SK-N-SH (cell line): ENCODE results near the gene FALEC.

ENCODE experiments used
- EP300 ChIP-seq, 2 experiments: IDR thresholded peaks; 2 replicates each; pipeline versions ENCODE4 v1.4.0 to v1.6.1; 2012; ENCODE audit warnings: borderline replicate concordance in 1 of 2, low read depth in 1 of 2, low read length in 1 of 2
- NFIC ChIP-seq: IDR thresholded peaks from 2 replicates; pipeline ENCODE4 v1.4.0; 2012; ENCODE audit warnings: borderline replicate concordance
- NRF1 ChIP-seq: IDR thresholded peaks from 2 replicates; pipeline ENCODE4 v1.6.1; 2012; ENCODE audit warnings: low read depth, mild to moderate bottlenecking, low read length
- SMC3 ChIP-seq: IDR thresholded peaks from 2 replicates; pipeline ENCODE4 v1.6.1; 2012; ENCODE audit warnings: low read depth, low read length, improper control_type of control experiment
- YY1 ChIP-seq: IDR thresholded peaks from 2 replicates; pipeline ENCODE4 v1.4.0; 2012; ENCODE audit warnings: low read depth, mild to moderate bottlenecking
- TF ChIP-seq, protein P1 (sequence below): fragments of 150-350 bp; IDR thresholded peaks from 2 replicates; pipeline ENCODE4 v1.6.1; 2017; ENCODE audit warnings: antibody characterized with exemption, low read length, low read depth, borderline replicate concordance
- TF ChIP-seq, protein P2 (sequence below): fragments of 200-600 bp; sonication (generic); IDR thresholded peaks from 2 replicates; pipeline ENCODE4 v1.6.1; 2017; ENCODE audit warnings: antibody characterized with exemption, mild to moderate bottlenecking, moderate library complexity
- TF ChIP-seq, protein P3 (sequence below): IDR thresholded peaks from 2 replicates; pipeline ENCODE4 v1.4.0; 2012; ENCODE audit warnings: low read depth, borderline replicate concordance

DNA sequence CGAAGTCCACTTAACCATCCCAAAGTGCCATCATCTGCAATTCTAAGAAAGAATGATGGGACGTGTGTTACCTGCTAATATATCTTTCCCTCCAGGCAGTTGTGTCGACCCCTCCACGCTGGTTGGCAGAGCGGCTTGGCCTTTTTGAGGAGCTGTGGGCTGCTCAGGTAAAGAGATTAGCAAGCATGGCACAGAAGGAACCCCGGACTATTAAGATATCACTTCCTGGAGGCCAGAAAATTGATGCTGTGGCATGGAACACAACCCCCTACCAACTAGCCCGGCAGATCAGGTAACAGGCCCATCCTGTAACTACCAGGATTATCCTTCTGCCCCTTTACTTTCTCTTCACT, 27.8 kb upstream of the FALEC start:
- TF ChIP-seq, protein P1, sequence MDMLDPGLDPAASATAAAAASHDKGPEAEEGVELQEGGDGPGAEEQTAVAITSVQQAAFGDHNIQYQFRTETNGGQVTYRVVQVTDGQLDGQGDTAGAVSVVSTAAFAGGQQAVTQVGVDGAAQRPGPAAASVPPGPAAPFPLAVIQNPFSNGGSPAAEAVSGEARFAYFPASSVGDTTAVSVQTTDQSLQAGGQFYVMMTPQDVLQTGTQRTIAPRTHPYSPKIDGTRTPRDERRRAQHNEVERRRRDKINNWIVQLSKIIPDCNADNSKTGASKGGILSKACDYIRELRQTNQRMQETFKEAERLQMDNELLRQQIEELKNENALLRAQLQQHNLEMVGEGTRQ: no peak
- TF ChIP-seq, protein P2, sequence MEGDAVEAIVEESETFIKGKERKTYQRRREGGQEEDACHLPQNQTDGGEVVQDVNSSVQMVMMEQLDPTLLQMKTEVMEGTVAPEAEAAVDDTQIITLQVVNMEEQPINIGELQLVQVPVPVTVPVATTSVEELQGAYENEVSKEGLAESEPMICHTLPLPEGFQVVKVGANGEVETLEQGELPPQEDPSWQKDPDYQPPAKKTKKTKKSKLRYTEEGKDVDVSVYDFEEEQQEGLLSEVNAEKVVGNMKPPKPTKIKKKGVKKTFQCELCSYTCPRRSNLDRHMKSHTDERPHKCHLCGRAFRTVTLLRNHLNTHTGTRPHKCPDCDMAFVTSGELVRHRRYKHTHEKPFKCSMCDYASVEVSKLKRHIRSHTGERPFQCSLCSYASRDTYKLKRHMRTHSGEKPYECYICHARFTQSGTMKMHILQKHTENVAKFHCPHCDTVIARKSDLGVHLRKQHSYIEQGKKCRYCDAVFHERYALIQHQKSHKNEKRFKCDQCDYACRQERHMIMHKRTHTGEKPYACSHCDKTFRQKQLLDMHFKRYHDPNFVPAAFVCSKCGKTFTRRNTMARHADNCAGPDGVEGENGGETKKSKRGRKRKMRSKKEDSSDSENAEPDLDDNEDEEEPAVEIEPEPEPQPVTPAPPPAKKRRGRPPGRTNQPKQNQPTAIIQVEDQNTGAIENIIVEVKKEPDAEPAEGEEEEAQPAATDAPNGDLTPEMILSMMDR: no peak
- TF ChIP-seq NFIC (no peak), EP300 (IDR thresholded peaks at IDR 0.05; ENCODE audit: borderline replicate concordance in 1 of 2, low read depth in 1 of 2, low read length in 1 of 2) (no peak), SMC3 (no peak), NRF1 (no peak), YY1 (no peak)
- TF ChIP-seq, protein P3, sequence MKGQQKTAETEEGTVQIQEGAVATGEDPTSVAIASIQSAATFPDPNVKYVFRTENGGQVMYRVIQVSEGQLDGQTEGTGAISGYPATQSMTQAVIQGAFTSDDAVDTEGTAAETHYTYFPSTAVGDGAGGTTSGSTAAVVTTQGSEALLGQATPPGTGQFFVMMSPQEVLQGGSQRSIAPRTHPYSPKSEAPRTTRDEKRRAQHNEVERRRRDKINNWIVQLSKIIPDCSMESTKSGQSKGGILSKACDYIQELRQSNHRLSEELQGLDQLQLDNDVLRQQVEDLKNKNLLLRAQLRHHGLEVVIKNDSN: no peak
